ENCODE measurements around the gene TMEM201. TPM values are rescaled to one million over a fixed set of nuclear protein-coding genes. Genes with fewer than 3 reads are reported as not detected.

Gene TMEM201
- total and polyA plus RNA-seq, 9 of the 15 experiments (the other 6 are each of a cell fraction or from before 2014, with no cell fraction given), result 0.42 to 51.3 (median 7.4) TPM

DNA sequence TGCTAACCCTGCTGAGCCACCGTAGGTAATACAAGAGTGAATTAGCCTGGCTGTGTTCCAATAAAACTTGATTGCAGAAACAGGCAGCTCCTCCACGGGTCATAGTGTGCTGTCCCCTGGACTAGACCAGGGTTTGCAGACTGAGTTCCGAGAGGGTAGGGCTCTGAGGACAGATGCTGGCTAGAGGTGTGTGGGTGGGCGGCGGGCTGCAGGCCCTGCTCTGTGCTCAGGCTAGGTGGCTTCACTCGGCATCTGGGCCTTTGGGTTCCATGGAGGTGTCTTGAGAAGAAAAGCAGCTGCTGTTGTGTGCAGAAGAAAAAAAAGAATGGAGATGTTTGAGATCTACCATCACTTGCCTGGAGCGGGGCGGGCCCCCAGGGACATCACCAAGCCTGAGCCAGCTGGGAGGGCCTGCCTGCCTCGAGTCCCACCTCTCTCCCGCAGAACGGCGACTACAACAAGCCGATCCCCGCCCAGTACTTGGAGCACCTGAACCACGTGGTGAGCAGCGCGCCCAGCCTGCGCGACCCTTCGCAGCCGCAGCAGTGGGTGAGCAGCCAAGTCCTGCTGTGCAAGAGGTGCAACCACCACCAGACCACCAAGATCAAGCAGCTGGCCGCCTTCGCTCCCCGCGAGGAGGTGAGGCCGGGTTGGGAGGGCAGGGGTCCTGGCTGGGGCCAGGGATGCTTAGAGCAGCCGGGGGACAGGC lies 7.9 kb downstream of the TMEM201 start:
- no peak overlapping the region for H2AFZ ChIP-seq (ENCODE audit: low read depth, low read length)
- no peaks in the 10 kb centered on the region for H3K9me3 ChIP-seq (replicated peaks; ENCODE audit: control insufficient read depth, insufficient read depth, low read depth, low read length)
- H3K27me3 ChIP-seq (ENCODE audit: control insufficient read depth in 2 of 2, insufficient read depth in 2 of 2, low read length in 2 of 2), result no peaks in the 10 kb centered on the region
- FAIRE-seq (no peak), ATAC-seq (no peak), DNase-seq (ENCODE audit: extremely low read depth in 1 of 4, low spot score in 3 of 4) (no peak)
- H3K79me2 ChIP-seq (ENCODE audit: control insufficient read depth, insufficient read depth, low read length), result peaks cover 42% of the 10 kb centered on the region
- ChIA-PET POLR2A (interaction anchor here (0.6 to 2.6 kb wide), 4 partner anchors 16 to 162 kb away, joined by 3 to 14 read pairs (median 4); no protein-coding TSS in a partner anchor), CTCF (ENCODE audit: low intra/inter-chr PET ratio) (no interaction called here)
- in situ Hi-C loops (cut with MboI) (no loop called here), intact Hi-C loops (cut with micrococcal nuclease) (no loop called here)
- WGBS (ENCODE audit: insufficient coverage, low coverage, missing lambda C conversion rate), result 89% methylated on average over 27 of the region's 27 CpGs
- no peak overlapping the region for H3K27ac ChIP-seq (ENCODE audit: extremely low read depth, low read depth, low read length)
- H3K9me1 ChIP-seq (ENCODE audit: control insufficient read depth, insufficient read depth, low read length), result peaks cover 12% of the 10 kb centered on the region
- no peak overlapping the region for H3K4me3 ChIP-seq
- peaks cover 70% of the 10 kb centered on the region; the same call in 2 of the 3 replicates for H3K36me3 ChIP-seq (ENCODE audit: control insufficient read depth, insufficient read depth, low read length)
- peaks cover 17 to 57% of the 10 kb centered on the region in 2 experiments for H3K4me1 ChIP-seq (replicated peaks in 1 of 2; ENCODE audit: control insufficient read depth in 2 of 2, insufficient read depth in 2 of 2, low read length in 2 of 2)
- peak overlapping the region in 1 of 2 experiments; percentile 54; a peak in 1 of 4 replicates for H3K9ac ChIP-seq (ENCODE audit: insufficient read depth in 1 of 2, low read depth in 2 of 2, low read length in 2 of 2)
- no peak overlapping the region for H3K4me2 ChIP-seq (ENCODE audit: insufficient read depth, low read length)
- peaks cover 37% of the 10 kb centered on the region for H4K20me1 ChIP-seq (replicated peaks; ENCODE audit: control insufficient read depth, insufficient read depth, low read length)
- BruUV-seq (replicated peaks), result no TSS peak
- TF ChIP-seq NFIC (IDR thresholded peaks at IDR 0.05), result peak; percentile 25; the same call in 1 of the 2 replicates
- no peak for TF ChIP-seq PTRF (tag; IDR thresholded peaks at IDR 0.05)
- TF ChIP-seq, protein P1, sequence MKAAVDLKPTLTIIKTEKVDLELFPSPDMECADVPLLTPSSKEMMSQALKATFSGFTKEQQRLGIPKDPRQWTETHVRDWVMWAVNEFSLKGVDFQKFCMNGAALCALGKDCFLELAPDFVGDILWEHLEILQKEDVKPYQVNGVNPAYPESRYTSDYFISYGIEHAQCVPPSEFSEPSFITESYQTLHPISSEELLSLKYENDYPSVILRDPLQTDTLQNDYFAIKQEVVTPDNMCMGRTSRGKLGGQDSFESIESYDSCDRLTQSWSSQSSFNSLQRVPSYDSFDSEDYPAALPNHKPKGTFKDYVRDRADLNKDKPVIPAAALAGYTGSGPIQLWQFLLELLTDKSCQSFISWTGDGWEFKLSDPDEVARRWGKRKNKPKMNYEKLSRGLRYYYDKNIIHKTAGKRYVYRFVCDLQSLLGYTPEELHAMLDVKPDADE (conservative IDR thresholded peaks at IDR 0.05; ENCODE audit: control insufficient read depth, low read depth, low read length), result no peak
- no peak for TF ChIP-seq HNRNPH1 (optimal IDR thresholded peaks at IDR 0.05; ENCODE audit: low read depth, low read length)

Data from K562 (cell line).